ENCODE measurements around the gene NFXL1.

Gene NFXL1

DNA sequence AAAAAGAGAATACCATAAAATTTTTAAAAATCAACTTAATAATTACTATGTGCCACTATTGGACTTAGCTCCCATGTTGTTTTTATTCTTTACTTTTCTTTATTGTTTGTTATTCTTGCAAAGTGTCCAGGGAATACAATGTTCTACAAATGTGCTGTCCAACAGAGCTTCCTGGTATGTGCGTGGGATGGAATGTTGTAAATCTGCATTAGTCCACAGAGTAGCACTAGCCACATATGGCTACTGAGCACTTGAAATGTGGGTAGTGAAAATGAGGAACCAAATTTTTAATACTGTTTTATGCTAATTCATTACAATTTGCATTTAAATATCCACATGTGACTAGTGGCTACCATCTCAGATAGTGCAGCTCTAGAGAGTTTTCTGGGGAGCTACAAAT, 62.2 kb downstream of the NFXL1 start:
- no peaks in the 10 kb centered on the region for H3K27me3 ChIP-seq
- DNase-seq: no peak
- H3K36me3 ChIP-seq: peaks cover 8% of the 10 kb centered on the region
- H3K4me1 ChIP-seq: no peaks in the 10 kb centered on the region
- TF ChIP-seq, protein P1, sequence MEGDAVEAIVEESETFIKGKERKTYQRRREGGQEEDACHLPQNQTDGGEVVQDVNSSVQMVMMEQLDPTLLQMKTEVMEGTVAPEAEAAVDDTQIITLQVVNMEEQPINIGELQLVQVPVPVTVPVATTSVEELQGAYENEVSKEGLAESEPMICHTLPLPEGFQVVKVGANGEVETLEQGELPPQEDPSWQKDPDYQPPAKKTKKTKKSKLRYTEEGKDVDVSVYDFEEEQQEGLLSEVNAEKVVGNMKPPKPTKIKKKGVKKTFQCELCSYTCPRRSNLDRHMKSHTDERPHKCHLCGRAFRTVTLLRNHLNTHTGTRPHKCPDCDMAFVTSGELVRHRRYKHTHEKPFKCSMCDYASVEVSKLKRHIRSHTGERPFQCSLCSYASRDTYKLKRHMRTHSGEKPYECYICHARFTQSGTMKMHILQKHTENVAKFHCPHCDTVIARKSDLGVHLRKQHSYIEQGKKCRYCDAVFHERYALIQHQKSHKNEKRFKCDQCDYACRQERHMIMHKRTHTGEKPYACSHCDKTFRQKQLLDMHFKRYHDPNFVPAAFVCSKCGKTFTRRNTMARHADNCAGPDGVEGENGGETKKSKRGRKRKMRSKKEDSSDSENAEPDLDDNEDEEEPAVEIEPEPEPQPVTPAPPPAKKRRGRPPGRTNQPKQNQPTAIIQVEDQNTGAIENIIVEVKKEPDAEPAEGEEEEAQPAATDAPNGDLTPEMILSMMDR (IDR thresholded peaks at IDR 0.05; ENCODE audit: low read depth, low read length): no peak
- no peaks in the 10 kb centered on the region for H3K9me3 ChIP-seq
- no peak overlapping the region for H3K4me3 ChIP-seq (ENCODE audit: low read depth, low read length)

DNA sequence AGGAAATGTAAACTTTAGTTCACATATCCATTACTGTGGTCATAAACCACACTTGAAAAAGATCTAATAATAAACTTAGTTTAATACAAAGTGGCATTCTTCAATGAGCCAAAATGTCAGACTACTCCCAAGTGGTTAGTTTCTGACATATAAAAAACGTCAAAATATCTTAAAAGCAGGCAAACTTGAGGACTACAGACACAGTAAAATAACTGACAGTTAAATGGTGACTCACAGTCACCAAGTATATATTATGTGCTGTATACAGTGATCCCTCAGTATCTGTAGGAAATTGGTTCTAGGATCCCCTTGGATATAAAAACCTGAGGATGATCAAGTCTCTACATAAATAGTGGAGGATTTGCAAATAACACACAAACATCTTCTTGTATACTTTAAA, 64.9 kb downstream of the NFXL1 start:
- H3K27me3 ChIP-seq: no peaks in the 10 kb centered on the region
- H3K36me3 ChIP-seq: peaks cover 8% of the 10 kb centered on the region
- H3K4me3 ChIP-seq (ENCODE audit: low read depth, low read length): no peak overlapping the region
- DNase-seq: no peak
- no peaks in the 10 kb centered on the region for H3K4me1 ChIP-seq
- no peaks in the 10 kb centered on the region for H3K9me3 ChIP-seq
- TF ChIP-seq, protein P1 (IDR thresholded peaks at IDR 0.05; ENCODE audit: low read depth, low read length): no peak

DNA sequence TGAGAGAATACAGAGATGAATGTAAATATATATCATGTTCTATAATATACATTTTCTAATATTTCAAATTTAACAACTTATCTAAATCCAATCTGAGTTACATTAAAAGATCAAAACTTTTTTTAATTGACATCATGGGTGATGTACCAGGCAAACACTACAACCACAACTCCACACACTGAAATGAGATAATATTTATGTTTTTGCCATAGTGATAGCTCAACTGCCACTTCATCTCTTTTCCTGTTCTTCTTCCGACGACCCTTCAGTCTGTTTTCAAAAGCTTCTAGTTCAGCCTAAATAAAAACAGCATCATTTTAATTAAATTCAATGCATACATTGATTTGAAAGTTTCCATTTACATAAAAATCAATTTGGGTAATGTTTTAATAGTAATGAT, 66.3 kb downstream of the NFXL1 start:
- no peak for DNase-seq
- no peaks in the 10 kb centered on the region for H3K4me1 ChIP-seq
- no peak overlapping the region for H3K4me3 ChIP-seq (ENCODE audit: low read depth, low read length)
- TF ChIP-seq, protein P1 (IDR thresholded peaks at IDR 0.05; ENCODE audit: low read depth, low read length): no peak
- no peaks in the 10 kb centered on the region for H3K27me3 ChIP-seq
- H3K9me3 ChIP-seq: no peaks in the 10 kb centered on the region
- H3K36me3 ChIP-seq: peaks cover 14% of the 10 kb centered on the region

DNA sequence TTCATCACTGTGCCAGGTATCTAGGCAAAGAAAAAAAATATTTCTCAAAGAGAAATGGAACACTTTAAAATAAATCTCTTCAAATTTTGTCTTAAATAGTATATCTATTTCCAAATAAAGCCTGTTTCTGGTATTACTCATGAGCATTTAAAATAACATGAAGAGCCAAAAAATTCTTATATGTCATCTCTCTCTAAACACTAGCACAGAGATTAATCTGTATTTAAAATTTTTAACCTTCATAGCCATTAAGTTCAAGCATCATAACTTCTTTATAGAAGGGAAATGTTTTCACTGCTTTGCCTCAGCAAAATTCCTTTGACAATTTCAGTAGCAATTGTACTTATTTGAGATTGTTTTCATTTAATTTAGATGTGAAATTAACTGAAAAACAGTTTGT, 71.4 kb downstream of the NFXL1 start:
- no peak overlapping the region for H3K4me3 ChIP-seq (ENCODE audit: low read depth, low read length)
- no peak for DNase-seq
- TF ChIP-seq, protein P1 (IDR thresholded peaks at IDR 0.05; ENCODE audit: low read depth, low read length): no peak
- H3K4me1 ChIP-seq: no peaks in the 10 kb centered on the region; the same call in 1 of the 2 replicates
- peaks cover 10% of the 10 kb centered on the region; the same call in 1 of the 2 replicates for H3K36me3 ChIP-seq
- H3K27me3 ChIP-seq: no peaks in the 10 kb centered on the region
- no peaks in the 10 kb centered on the region for H3K9me3 ChIP-seq

DNA sequence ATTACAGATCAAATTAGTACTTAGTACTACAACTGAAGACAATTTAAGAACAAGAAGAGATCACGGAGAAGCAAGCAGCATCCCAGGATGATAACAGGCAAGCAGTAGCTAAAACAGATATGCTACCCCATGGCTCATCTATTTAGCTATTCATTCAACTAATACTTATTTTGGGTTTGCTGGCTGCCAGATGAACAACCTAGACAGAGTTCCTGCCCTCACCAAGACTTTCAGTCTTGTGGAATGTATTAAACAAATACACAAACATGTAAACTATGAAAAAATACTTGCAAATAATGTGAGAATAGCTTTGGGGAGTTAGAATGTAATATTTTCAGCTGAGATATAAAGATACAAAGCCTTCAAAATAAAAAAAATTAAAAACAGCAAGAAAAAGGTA, 74.1 kb downstream of the NFXL1 start:
- TF ChIP-seq, protein P1 (IDR thresholded peaks at IDR 0.05; ENCODE audit: low read depth, low read length): no peak
- no peaks in the 10 kb centered on the region for H3K27me3 ChIP-seq
- peaks cover 10% of the 10 kb centered on the region; the same call in 1 of the 2 replicates for H3K36me3 ChIP-seq
- H3K4me3 ChIP-seq (ENCODE audit: low read depth, low read length): no peak overlapping the region
- H3K4me1 ChIP-seq: no peaks in the 10 kb centered on the region; the same call in 1 of the 2 replicates
- DNase-seq: no peak
- no peaks in the 10 kb centered on the region for H3K9me3 ChIP-seq

DNA sequence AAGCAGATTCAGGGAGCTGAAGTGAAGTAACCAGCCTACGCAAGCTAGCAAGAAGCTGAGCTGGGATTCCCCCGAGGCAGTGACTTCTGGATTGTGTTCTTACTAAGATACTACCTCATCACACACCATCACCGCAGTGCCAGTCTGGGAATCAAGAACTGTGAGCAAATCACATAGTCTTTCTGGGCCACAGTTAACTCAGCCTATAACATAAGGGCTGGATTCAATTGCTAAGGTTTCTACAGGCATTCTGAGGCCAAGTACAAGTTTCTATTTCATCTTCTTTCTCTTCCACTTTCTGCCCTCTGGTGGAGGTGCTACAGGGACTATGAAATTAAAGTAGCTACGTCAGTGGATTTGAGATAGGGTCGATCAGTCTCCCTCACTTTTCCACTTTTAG, 75.1 kb downstream of the NFXL1 start:
- Histone ChIP-seq H3K9me3 (no peaks in the 10 kb centered on the region), H3K4me1 (no peaks in the 10 kb centered on the region; the same call in 1 of the 2 replicates), H3K4me3 (ENCODE audit: low read depth, low read length) (no peak overlapping the region), H3K27me3 (no peaks in the 10 kb centered on the region), H3K36me3 (peaks cover 9% of the 10 kb centered on the region; the same call in 1 of the 2 replicates)
- TF ChIP-seq, protein P1 (IDR thresholded peaks at IDR 0.05; ENCODE audit: low read depth, low read length): peak; percentile 67
- DNase-seq: no peak
